Gastroesophageal sphincter (tissue), 3 donors: ENCODE data around the gene AUTS2.

Experiments used
- CTCF ChIP-seq, 4 experiments: fragments of 200-600 bp in 2 of 4; fragments of 450-650 bp in 2 of 4; sonication (generic) in 1 of 4; IDR thresholded peaks; one replicate each; pipeline ENCODE4 v1.5.1; 2017 to 2019; ENCODE audit warnings: antibody characterized with exemption in 4 of 4, mild to moderate bottlenecking in 2 of 4, moderate library complexity in 2 of 4
- EP300 ChIP-seq: sonication (generic); formaldehyde crosslinking; IDR thresholded peaks from one replicate; pipeline ENCODE4 v1.6.1; 2017; ENCODE audit warnings: antibody characterized with exemption, mild to moderate bottlenecking
- POLR2AphosphoS5 ChIP-seq: sonication (generic); formaldehyde crosslinking; IDR thresholded peaks from one replicate; pipeline ENCODE4 v1.6.1; 2017; ENCODE audit warnings: antibody characterized with exemption

GRCh38 chr7:70595755-70596597 is 997.7 kb downstream of the AUTS2 start:
- TF ChIP-seq POLR2AphosphoS5 (no peak), CTCF (IDR thresholded peaks at IDR 0.05) (no peak), EP300 (no peak)
